Liver (tissue), 9 donors: Measurements from ENCODE around the gene FAM193A. TPM values are rescaled to one million over a fixed set of nuclear protein-coding genes. Genes with fewer than 3 reads are reported as not detected.

Source experiments
- DNase-seq: peaks from one replicate; pipeline ENCODE4 v3.0.0-alpha.2; 2017; ENCODE audit warnings: low spot score
- H3K27ac ChIP-seq, 2 donors: one replicate each; pipeline ENCODE4 v1.7.0; 2013; ENCODE audit warnings: inconsistent platforms in 2 of 2, low read length in 2 of 2, control low read depth in 1 of 2, low read depth in 1 of 2, mild to moderate bottlenecking in 1 of 2
- H3K27me3 ChIP-seq, 4 donors: one replicate each; pipeline versions ENCODE4 v1.6.1 to v1.7.0; 2013; ENCODE audit warnings: low read length in 3 of 4, inconsistent platforms in 1 of 4, mild to moderate bottlenecking in 1 of 4, moderate library complexity in 1 of 4; ENCODE audit not compliant: control insufficient read depth in 4 of 4, insufficient read depth in 4 of 4
- H3K36me3 ChIP-seq, 4 donors: one replicate each; pipeline versions ENCODE4 v1.6.1 to v1.7.0; 2013; ENCODE audit warnings: low read length in 3 of 4, mild to moderate bottlenecking in 3 of 4, low read depth in 1 of 4, moderate library complexity in 1 of 4; ENCODE audit not compliant: control insufficient read depth in 4 of 4, insufficient read depth in 3 of 4
- H3K4me1 ChIP-seq, 4 donors: one replicate each; pipeline versions ENCODE4 v1.6.1 to v1.7.0; 2013; ENCODE audit warnings: low read length in 3 of 4, mild to moderate bottlenecking in 3 of 4, moderate library complexity in 1 of 4; ENCODE audit not compliant: control insufficient read depth in 4 of 4, insufficient read depth in 4 of 4
- H3K4me3 ChIP-seq, 3 donors: one replicate each; pipeline versions ENCODE4 v1.6.1 to v1.7.0; 2013; ENCODE audit warnings: low read length in 3 of 3, control low read depth in 1 of 3, low read depth in 1 of 3, mild to moderate bottlenecking in 1 of 3
- H3K9ac ChIP-seq, 2 donors: one replicate each; pipeline ENCODE4 v1.7.0; 2013; ENCODE audit warnings: low read length in 2 of 2, mild to moderate bottlenecking in 2 of 2, moderate library complexity in 2 of 2, control low read depth in 1 of 2, low read depth in 1 of 2
- H3K9me3 ChIP-seq, 4 donors: one replicate each; pipeline versions ENCODE4 v1.6.1 to v1.7.0; 2013; ENCODE audit warnings: low read length in 3 of 4; ENCODE audit not compliant: control insufficient read depth in 4 of 4
- ATF3 ChIP-seq: IDR thresholded peaks from 2 replicates; pipeline ENCODE4 v1.6.1; 2016; ENCODE audit warnings: antibody characterized with exemption
- CTCF ChIP-seq: fragments of 150-350 bp; IDR thresholded peaks from 2 replicates; pipeline ENCODE4 v1.5.1; 2017; ENCODE audit warnings: improper control_type of control experiment, low read depth, low read length; ENCODE audit not compliant: missing input control
- EGR1 ChIP-seq, 2 donors: IDR thresholded peaks; 2 replicates each; pipeline ENCODE4 v1.6.1; 2016 to 2018; ENCODE audit warnings: antibody characterized with exemption in 2 of 2, low read depth in 2 of 2
- FOXA2 ChIP-seq: IDR thresholded peaks from 2 replicates; pipeline ENCODE4 v1.6.1; 2016; ENCODE audit warnings: antibody characterized with exemption
- GABPA ChIP-seq, 2 donors: IDR thresholded peaks in 1 of 2; conservative IDR thresholded peaks in 1 of 2; 2 replicates each; pipeline ENCODE4 v1.6.1; 2016; ENCODE audit warnings: antibody characterized with exemption in 2 of 2, mild to moderate bottlenecking in 1 of 2, moderate library complexity in 1 of 2
- HNF4A ChIP-seq, 2 donors: conservative IDR thresholded peaks; 2 replicates each; pipeline ENCODE4 v1.6.1; 2016; ENCODE audit warnings: antibody characterized with exemption in 2 of 2, mild to moderate bottlenecking in 2 of 2
- NR2F2 ChIP-seq: IDR thresholded peaks from 2 replicates; pipeline ENCODE4 v1.6.1; 2016; ENCODE audit warnings: antibody characterized with exemption
- REST ChIP-seq: IDR thresholded peaks from 2 replicates; pipeline ENCODE4 v1.6.1; 2016; ENCODE audit warnings: antibody characterized with exemption, mild to moderate bottlenecking
- SP1 ChIP-seq: IDR thresholded peaks from 2 replicates; pipeline ENCODE4 v1.6.1; 2018; ENCODE audit warnings: antibody characterized with exemption, mild to moderate bottlenecking
- TAF1 ChIP-seq: conservative IDR thresholded peaks from 2 replicates; pipeline ENCODE4 v1.6.1; 2016; ENCODE audit warnings: antibody characterized with exemption, mild to moderate bottlenecking
- YY1 ChIP-seq: IDR thresholded peaks from 2 replicates; pipeline ENCODE4 v1.6.1; 2016; ENCODE audit warnings: antibody characterized with exemption, mild to moderate bottlenecking
- ZBTB33 ChIP-seq: IDR thresholded peaks from 2 replicates; pipeline ENCODE4 v1.6.1; 2016; ENCODE audit warnings: antibody characterized with exemption
- WGBS: extraction: QIAGEN DNeasy Blood & Tissue Kit; methylation state at CpG from one replicate; pipeline ENCODE4 v1.1.7; 2013; 5-methylcytosine and 5-hydroxymethylcytosine counted together
- polyA plus RNA-seq, 2 donors: library from polyadenylated mRNA; stranded (reverse) in 1 of 2; unstranded in 1 of 2; fragments of 200-250 nt in 1 of 2; fragments of >200 nt in 1 of 2; fragmentation: Nextera tagmentation in 1 of 2; extraction: Ambion mirVana in 1 of 2; gene quantifications; one replicate each; pipeline versions ENCODE4 v1.2.1 to v1.2.3, GENCODE V29; 2013 to 2015
- total RNA-seq, 2 donors: library from RNA; depleted of rRNA; stranded (reverse); fragments of >200 nt; gene quantifications; one replicate each; pipeline ENCODE4 v1.2.3, GENCODE V29; 2014
- donor health status: healthy.
- donor health status: healthy.
- donor health status: healthy.
- donor health status: healthy.
- donor health status: healthy.

FAM193A gene
- total and polyA plus RNA-seq, 4 donors = 3.9 to 10.2 (median 7.0) TPM

- Histone ChIP-seq H3K9ac (no peak overlapping the region), H3K36me3 (peaks cover 3 to 23% (median 14%) of the 10 kb centered on the region in 4 donors), H3K9me3 (no peaks in the 10 kb centered on the region), H3K4me3 (no peak overlapping the region), H3K27ac (no peak overlapping the region), H3K4me1 (peaks cover 0 to 17% (median 5%) of the 10 kb centered on the region in 4 donors), H3K27me3 (no peaks in the 10 kb centered on the region)
- 94% methylated on average over 20 of the region's 20 CpGs for WGBS
- no peak for DNase-seq
- no peak for TF ChIP-seq EGR1 (IDR thresholded peaks at IDR 0.05; ENCODE audit: low read depth in 2 of 2)
Measured at GRCh38 chr4:2489081-2489805, 47.2 kb upstream of the FAM193A start.

- peak overlapping the region in 1 of 2 donors; percentile 3 for H3K27ac ChIP-seq
- no peaks in the 10 kb centered on the region for H3K9me3 ChIP-seq
- H3K36me3 ChIP-seq = peaks cover 3 to 25% (median 15%) of the 10 kb centered on the region in 4 donors
- no peak overlapping the region for H3K9ac ChIP-seq
- H3K4me3 ChIP-seq = no peak overlapping the region
- no peaks in the 10 kb centered on the region for H3K27me3 ChIP-seq
- TF ChIP-seq NR2F2 (peak; percentile 30), FOXA2 (no peak), YY1 (no peak)
- no peak for DNase-seq
- 86% methylated on average over 9 of the region's 9 CpGs for WGBS
- peaks cover under 1 to 12% (median 5%) of the 10 kb centered on the region in 4 donors for H3K4me1 ChIP-seq
Measured at GRCh38 chr4:2489841-2490552, 46.5 kb upstream of the FAM193A start.

- H3K4me1 ChIP-seq = peaks cover 0 to 3% (median 1%) of the 10 kb centered on the region in 4 donors
Measured at GRCh38 chr4:2492970-2493369, 43.5 kb upstream of the FAM193A start.

More at GRCh38 chr4:2492970-2493369, 43.5 kb upstream of the FAM193A start:
- H3K4me3 ChIP-seq = no peak overlapping the region
- DNase-seq = no peak
- H3K27me3 ChIP-seq = no peaks in the 10 kb centered on the region
- TF ChIP-seq SP1 = no peak
- no peak for TF ChIP-seq CTCF
- TF ChIP-seq HNF4A (conservative IDR thresholded peaks at IDR 0.05) = no peak
- no peak for TF ChIP-seq NR2F2
- no peak for TF ChIP-seq REST
- TF ChIP-seq TAF1 = no peak
- TF ChIP-seq ZBTB33 = no peak
- TF ChIP-seq GABPA (IDR thresholded peaks at IDR 0.05 in 1 of 2, conservative IDR thresholded peaks at IDR 0.05 in 1 of 2) = no peak
- TF ChIP-seq ATF3 = no peak
- peaks cover 6 to 39% (median 30%) of the 10 kb centered on the region in 4 donors for H3K36me3 ChIP-seq
- H3K9ac ChIP-seq = no peak overlapping the region
- no peaks in the 10 kb centered on the region for H3K9me3 ChIP-seq
- no peak overlapping the region for H3K27ac ChIP-seq
- 86% methylated on average over 1 of the region's 1 CpG for WGBS
